Mesangial cell (primary cell): ENCODE results near the gene CDK17. TPM values are rescaled to one million over a fixed set of nuclear protein-coding genes. Genes with fewer than 3 reads are reported as not detected.

ENCODE experiments used
- total RNA-seq: library from RNA; depleted of rRNA; stranded (reverse); fragments of >200 nt; gene quantifications from 2 replicates; pipeline ENCODE4 v1.2.3, GENCODE V29; 2015

Gene CDK17
- 20.0 and 22.5 TPM in 2 replicates for total RNA-seq

DNA sequence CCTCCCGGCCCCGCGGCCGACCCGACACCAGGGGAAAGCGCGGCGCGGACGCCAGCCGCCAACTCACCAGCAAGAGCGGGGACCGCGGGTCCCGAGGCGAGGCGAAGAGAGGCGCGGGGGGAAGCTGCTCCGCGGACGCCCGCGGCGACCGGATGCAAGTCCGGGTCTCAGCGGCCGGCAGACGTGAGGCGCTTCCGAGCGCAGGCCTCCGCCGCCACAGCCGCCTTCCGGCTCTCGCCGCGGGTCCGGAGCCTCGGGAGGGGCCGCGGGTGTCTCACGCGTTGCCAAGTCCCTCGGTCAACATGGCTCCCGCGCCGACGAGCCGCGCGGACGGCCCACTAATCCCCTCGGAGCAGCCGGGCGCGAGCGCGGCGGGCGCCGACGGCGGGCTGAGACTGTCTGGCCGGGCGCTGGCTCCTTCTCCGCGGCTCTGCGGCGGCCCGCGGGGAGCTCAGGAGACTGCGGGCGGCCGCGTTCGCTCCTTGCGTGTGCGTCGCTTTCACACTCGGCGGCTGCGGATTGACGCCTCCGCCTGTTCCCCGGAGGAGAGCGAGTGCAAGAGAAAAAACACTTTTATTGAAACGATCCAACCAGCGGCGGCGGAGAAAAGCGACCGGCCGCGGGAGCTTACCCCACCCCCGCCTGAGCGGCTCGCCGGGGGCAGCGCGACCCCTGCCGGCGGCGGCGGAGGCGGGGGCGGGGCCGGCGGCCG lies at the start of gene CDK17:
CDK17 (minus strand) TSS at position 521 of the 712 bp plus-strand sequence. CDS start 65,603 bp downstream, outside the sequence.

Other genes starting within 250 kb of the CDK17 start
- 18.5 and 27.1 TPM in 2 replicates for gene ELK3, start 206.1 kb downstream of the CDK17 start, total RNA-seq
- gene CFAP54, start 89.1 kb upstream of the CDK17 start, total RNA-seq, result 0.16 and 0.38 TPM in 2 replicates